GM23248 (cell line): ENCODE measurements around the gene LRRC55.

Experiments
- EZH2 ChIP-seq: fragments of 200-600 bp; sonication (generic); IDR thresholded peaks from 2 replicates; pipeline ENCODE4 v1.6.1; 2018; ENCODE audit warnings: antibody characterized with exemption, mild to moderate bottlenecking; ENCODE audit not compliant: insufficient read depth, poor library complexity, severe bottlenecking
- EZH2phosphoT487 ChIP-seq: fragments of 200-600 bp; sonication (generic); IDR thresholded peaks from 2 replicates; pipeline ENCODE4 v1.6.1; 2018; ENCODE audit warnings: antibody characterized with exemption, moderate library complexity, mild to moderate bottlenecking, low read depth; ENCODE audit not compliant: insufficient read depth

GRCh38 chr11:57144531-57145320 lies 37.0 kb upstream of the LRRC55 start:
- TF ChIP-seq EZH2phosphoT487 (no peak), EZH2 (no peak)
